ENCODE data around the gene ZC2HC1C.

DNA sequence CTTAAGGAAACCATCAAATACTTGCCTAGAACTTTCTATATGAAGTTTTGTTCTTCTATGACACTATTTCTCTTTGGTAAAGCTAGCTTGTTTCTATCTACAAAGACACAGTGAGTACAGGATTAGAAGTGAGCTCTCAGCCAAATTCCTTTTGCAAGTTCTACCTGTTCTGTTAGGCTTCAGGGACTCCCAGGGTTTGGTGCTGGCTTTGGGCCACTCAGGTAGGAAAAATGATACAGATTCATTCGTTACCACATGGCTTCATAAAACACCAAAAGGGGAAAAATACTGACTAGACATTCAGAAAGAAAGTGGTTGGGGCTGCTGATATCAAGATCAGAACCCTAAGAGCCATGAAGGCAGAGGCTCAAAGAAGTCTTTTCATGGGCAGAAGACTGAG lies 13.8 kb downstream of the ZC2HC1C start:
- TF ChIP-seq, protein P1, sequence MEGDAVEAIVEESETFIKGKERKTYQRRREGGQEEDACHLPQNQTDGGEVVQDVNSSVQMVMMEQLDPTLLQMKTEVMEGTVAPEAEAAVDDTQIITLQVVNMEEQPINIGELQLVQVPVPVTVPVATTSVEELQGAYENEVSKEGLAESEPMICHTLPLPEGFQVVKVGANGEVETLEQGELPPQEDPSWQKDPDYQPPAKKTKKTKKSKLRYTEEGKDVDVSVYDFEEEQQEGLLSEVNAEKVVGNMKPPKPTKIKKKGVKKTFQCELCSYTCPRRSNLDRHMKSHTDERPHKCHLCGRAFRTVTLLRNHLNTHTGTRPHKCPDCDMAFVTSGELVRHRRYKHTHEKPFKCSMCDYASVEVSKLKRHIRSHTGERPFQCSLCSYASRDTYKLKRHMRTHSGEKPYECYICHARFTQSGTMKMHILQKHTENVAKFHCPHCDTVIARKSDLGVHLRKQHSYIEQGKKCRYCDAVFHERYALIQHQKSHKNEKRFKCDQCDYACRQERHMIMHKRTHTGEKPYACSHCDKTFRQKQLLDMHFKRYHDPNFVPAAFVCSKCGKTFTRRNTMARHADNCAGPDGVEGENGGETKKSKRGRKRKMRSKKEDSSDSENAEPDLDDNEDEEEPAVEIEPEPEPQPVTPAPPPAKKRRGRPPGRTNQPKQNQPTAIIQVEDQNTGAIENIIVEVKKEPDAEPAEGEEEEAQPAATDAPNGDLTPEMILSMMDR (conservative IDR thresholded peaks at IDR 0.05; ENCODE audit: low read depth in 2 of 2): no peak
- TF ChIP-seq POLR2AphosphoS5 (IDR thresholded peaks at IDR 0.05; ENCODE audit: low read depth) (no peak), STAT1 (IDR thresholded peaks at IDR 0.05; ENCODE audit: unreplicated experiment) (no peak), EZH2phosphoT487 (IDR thresholded peaks at IDR 0.05; ENCODE audit: unreplicated experiment) (no peak), JUNB (IDR thresholded peaks at IDR 0.05; ENCODE audit: unreplicated experiment) (no peak)
- TF ChIP-seq, protein P2, sequence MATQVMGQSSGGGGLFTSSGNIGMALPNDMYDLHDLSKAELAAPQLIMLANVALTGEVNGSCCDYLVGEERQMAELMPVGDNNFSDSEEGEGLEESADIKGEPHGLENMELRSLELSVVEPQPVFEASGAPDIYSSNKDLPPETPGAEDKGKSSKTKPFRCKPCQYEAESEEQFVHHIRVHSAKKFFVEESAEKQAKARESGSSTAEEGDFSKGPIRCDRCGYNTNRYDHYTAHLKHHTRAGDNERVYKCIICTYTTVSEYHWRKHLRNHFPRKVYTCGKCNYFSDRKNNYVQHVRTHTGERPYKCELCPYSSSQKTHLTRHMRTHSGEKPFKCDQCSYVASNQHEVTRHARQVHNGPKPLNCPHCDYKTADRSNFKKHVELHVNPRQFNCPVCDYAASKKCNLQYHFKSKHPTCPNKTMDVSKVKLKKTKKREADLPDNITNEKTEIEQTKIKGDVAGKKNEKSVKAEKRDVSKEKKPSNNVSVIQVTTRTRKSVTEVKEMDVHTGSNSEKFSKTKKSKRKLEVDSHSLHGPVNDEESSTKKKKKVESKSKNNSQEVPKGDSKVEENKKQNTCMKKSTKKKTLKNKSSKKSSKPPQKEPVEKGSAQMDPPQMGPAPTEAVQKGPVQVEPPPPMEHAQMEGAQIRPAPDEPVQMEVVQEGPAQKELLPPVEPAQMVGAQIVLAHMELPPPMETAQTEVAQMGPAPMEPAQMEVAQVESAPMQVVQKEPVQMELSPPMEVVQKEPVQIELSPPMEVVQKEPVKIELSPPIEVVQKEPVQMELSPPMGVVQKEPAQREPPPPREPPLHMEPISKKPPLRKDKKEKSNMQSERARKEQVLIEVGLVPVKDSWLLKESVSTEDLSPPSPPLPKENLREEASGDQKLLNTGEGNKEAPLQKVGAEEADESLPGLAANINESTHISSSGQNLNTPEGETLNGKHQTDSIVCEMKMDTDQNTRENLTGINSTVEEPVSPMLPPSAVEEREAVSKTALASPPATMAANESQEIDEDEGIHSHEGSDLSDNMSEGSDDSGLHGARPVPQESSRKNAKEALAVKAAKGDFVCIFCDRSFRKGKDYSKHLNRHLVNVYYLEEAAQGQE (IDR thresholded peaks at IDR 0.05; ENCODE audit: unreplicated experiment): no peak
